NCI-H774 (cell line): ENCODE results near the gene CDC23.
"Not testable (repeated sequence)": the region's sequence is repeated elsewhere in the genome, so short reads cannot be mapped to it uniquely, and the experiment has no call there.

ENCODE experiments used
- DNase-seq: peaks from one replicate; lab custom pipeline; 2025; lab: John Stamatoyannopoulos, UW

CDC23 gene

GRCh38 chr5:138213161-138214029 lies at the start of gene CDC23:
Gene CDC23, minus strand, starts transcription at chr5:138213323. Its CDS starts 11 bp downstream, at chr5:138213312.
- DNase-seq: peak; percentile 98

- DNase-seq: no peak
Measured at GRCh38 chr5:138258704-138259292, 45.7 kb upstream of the CDC23 start.

GRCh38 chr5:138257583-138257982 lies 44.5 kb upstream of the CDC23 start:
- no peak for DNase-seq

GRCh38 chr5:138252944-138253343 lies 39.8 kb upstream of the CDC23 start:
- DNase-seq: no peak

GRCh38 chr5:138247800-138248199 lies 34.7 kb upstream of the CDC23 start:
- not testable (repeated sequence) for DNase-seq

GRCh38 chr5:138246822-138247221 lies 33.7 kb upstream of the CDC23 start:
- no peak for DNase-seq

GRCh38 chr5:138246334-138246733 lies 33.2 kb upstream of the CDC23 start:
- no peak for DNase-seq

- DNase-seq: no peak
Measured at GRCh38 chr5:138245717-138246116, 32.6 kb upstream of the CDC23 start.

GRCh38 chr5:138243794-138244193 lies 30.7 kb upstream of the CDC23 start:
- DNase-seq: no peak

GRCh38 chr5:138241688-138242571 lies 28.8 kb upstream of the CDC23 start:
- DNase-seq: no peak

- no peak for DNase-seq
Measured at GRCh38 chr5:138240650-138241385, 27.7 kb upstream of the CDC23 start.

GRCh38 chr5:138238034-138238433 lies 24.9 kb upstream of the CDC23 start:
- DNase-seq: no peak

GRCh38 chr5:138234651-138235050 lies 21.5 kb upstream of the CDC23 start:
- no peak for DNase-seq

- no peak for DNase-seq
Measured at GRCh38 chr5:138233280-138233679, 20.2 kb upstream of the CDC23 start.

GRCh38 chr5:138230981-138231589 lies 18.0 kb upstream of the CDC23 start:
- peak; percentile 16 for DNase-seq

GRCh38 chr5:138230261-138230660 lies 17.1 kb upstream of the CDC23 start:
- no peak for DNase-seq

GRCh38 chr5:138229387-138229786 lies 16.3 kb upstream of the CDC23 start:
- no peak for DNase-seq

- DNase-seq: no peak
Measured at GRCh38 chr5:138226910-138227309, 13.8 kb upstream of the CDC23 start.

- DNase-seq: no peak
Measured at GRCh38 chr5:138224712-138225111, 11.6 kb upstream of the CDC23 start.

GRCh38 chr5:138223532-138223931 lies 10.4 kb upstream of the CDC23 start:
- no peak for DNase-seq

GRCh38 chr5:138216799-138217198 lies 3.7 kb upstream of the CDC23 start:
- no peak for DNase-seq
